HFF-Myc (cell line): ENCODE results near the gene RNPS1.
A peak's percentile ranks its signal among the peaks of the same experiment; 100 is the strongest.
"Not testable (repeated sequence)": the region's sequence is repeated elsewhere in the genome, so short reads cannot be mapped to it uniquely, and the experiment has no call there.

Experiments used
- DNase-seq: peaks from one replicate; pipeline ENCODE4 v3.0.0-alpha.2; 2011; ENCODE audit warnings: low read depth; ENCODE audit errors: extremely low read depth
- H3K4me3 ChIP-seq: replicated peaks from 2 replicates; pipeline ENCODE4 v1.5.1; 2011; ENCODE audit warnings: low read depth, mild to moderate bottlenecking, control low read depth, low read length
- CTCF ChIP-seq: IDR thresholded peaks from 2 replicates; pipeline ENCODE4 v1.5.1; 2012; ENCODE audit warnings: mild to moderate bottlenecking, low read depth, low read length, control low read depth; ENCODE audit errors: missing control alignments

RNPS1 gene

GRCh38 chr16:2270070-2270462 is 2.1 kb upstream of the RNPS1 start:
- no peak for DNase-seq
- H3K4me3 ChIP-seq, result no peak overlapping the region
- no peak for TF ChIP-seq CTCF

- not testable (repeated sequence) for DNase-seq
Observed at GRCh38 chr16:2267505-2267912, 417 bp downstream of the RNPS1 start.

DNA sequence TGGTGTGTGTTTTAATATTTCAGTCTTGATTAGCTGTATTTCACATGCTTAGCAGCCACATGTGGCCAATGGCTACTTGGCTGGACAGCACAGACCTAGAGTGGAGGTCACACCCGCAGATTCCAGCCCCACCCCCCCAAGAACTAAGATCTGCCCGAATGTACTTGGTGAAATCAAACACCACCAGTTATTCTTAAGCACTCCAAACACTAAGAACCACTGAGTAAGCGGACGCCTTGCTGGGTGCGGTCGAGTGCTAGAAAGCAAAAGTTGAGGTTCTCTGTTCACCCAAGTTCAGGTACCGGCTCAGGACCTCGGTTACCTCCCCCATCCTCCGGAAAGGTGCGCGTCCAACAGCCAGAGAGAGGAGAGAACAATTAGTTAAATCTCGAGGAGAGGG is 1.0 kb downstream of the RNPS1 start:
- H3K4me3 ChIP-seq, result peak overlapping the region; percentile 81
- not testable (repeated sequence) for DNase-seq

More at GRCh38 chr16:2267505-2267912, 417 bp downstream of the RNPS1 start:
- H3K4me3 ChIP-seq, result peak overlapping the region; percentile 81

DNA sequence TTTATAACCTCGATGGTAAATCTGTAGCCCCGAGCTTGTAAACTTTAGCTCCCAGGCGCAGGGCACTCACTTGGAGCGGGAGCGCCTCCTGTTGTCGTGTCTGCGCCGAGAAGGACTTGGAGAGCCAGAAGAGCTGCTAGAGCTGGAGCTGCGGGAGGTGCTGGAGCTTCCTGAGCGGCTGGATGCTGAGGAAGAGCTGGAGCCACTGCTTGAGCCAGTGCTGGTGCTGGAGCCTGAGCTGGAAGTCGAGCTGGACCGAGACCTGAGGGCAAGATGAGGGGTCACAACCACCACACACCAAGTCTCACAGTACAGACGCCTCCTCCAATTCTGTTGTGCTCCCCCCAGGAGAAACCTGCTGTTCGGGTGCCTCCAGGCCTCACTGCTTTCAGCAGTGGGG is 4.9 kb downstream of the RNPS1 start:
- DNase-seq, H3K4me3 ChIP-seq: not testable (repeated sequence)

- DNase-seq, result no peak
- TF ChIP-seq CTCF, result no peak
- H3K4me3 ChIP-seq, result no peak overlapping the region
Observed at GRCh38 chr16:2260250-2260649, 7.7 kb downstream of the RNPS1 start.

DNA sequence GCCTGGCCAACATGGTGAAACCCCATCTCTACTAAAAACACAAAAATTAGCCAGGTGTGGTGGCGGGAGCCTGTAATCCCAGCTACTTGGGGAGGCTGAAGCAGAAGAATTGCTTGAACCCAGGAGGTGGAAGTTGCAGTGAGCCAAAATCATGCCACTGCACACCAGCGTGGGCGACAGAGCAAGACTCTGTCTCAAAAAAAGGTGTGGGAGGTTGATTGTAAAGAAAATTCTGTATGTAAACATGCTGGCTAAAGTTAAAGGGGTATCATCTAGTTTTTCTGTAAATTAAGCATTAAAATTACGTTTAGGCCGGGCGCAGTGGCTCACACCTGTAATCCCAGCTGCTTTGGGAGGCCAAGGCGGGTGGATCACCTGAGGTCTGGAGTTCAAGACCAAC is 9.4 kb downstream of the RNPS1 start:
- DNase-seq, H3K4me3 ChIP-seq: not testable (repeated sequence)

DNA sequence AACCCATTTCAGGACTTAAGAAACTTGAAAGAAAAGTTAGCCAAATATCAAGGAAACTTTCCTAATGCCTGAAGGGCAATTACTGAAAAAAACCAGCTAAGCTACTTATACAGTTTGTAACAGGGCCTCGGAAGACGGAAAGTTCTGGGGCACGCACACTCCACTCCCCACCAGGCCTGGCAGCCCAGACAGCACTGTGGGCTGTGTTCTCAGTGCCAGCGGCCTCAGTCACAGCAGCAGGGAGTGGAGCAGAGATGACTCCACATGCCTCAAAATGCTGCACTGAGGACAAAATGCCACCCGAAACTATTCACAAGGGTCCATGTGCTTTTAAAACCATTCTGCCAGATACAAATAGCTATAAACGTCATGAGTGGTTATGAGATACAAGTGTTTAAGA is 10.2 kb downstream of the RNPS1 start:
- no peak overlapping the region for H3K4me3 ChIP-seq
- TF ChIP-seq CTCF, result no peak
- DNase-seq, result no peak

GRCh38 chr16:2256531-2257140 is 11.3 kb downstream of the RNPS1 start:
- no peak for TF ChIP-seq CTCF
- no peak for DNase-seq

DNA sequence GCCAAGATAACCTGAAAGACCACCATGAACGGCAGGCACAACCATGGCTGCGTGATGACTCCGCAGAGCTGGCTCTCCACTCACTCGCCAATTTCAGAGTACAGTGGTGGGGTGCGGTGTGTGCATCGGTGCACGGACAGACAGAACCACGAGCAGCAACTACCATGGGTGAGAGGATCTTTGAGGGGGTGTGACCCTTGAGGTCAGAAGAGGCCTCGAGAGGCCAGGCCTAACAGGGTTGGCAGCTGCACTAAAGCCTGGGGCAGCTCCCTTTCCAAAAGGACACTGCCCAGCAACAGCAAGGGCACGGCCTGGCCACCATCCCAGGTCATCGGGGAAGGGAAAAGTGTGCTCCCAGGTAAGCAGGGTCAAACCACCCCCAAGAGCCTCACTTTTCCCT is 14.6 kb downstream of the RNPS1 start:
- H3K4me3 ChIP-seq, result no peak overlapping the region
- DNase-seq, result no peak
- no peak for TF ChIP-seq CTCF

More at GRCh38 chr16:2256531-2257140, 11.3 kb downstream of the RNPS1 start:
- no peak overlapping the region for H3K4me3 ChIP-seq
